ENCODE data around the gene CALHM5.

DNA sequence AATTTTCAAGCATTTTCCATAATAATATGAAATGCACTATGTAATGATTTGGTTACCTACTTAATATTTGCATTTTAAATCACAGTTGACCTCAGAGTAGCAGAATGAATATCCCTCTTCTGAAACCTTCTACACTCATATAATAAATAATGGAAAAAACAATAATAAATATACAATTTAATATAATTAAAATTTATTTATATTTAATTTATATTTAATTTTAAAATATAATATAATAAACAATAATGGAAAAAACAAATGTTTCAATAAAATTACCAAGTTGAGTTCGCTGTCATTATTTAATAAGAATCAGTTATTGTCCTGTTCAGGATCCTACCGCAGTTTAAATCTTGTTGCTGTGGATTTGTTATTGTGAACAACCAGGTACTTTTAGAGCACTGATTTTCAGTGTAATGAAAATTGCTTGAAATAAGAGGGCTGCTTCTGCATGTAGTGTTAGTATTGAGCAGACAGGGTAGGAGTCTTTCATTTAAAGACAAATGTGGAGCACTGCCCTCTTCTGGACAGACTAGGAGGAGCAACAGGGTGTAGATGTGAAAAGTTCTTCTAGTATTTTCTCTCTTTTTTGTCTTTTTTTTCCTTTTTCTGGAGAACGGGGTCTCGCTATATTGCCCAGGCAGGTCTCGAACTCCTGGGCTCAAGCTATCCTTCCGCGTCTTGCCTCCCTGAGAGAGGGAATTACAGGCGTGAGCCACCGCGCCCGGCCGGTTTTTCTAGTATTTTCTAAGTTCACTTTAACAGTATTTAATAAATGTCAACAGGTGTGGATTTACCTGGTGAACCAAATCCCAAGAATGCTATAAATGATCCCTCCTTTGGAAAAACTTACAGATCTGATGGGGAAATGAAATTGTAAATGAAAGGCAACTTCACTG lies 20.5 kb downstream of the CALHM5 start:
- TF ChIP-seq EZH2 (IDR thresholded peaks at IDR 0.05; ENCODE audit: borderline replicate concordance, low read length) = no peak
- TF ChIP-seq, protein P1, sequence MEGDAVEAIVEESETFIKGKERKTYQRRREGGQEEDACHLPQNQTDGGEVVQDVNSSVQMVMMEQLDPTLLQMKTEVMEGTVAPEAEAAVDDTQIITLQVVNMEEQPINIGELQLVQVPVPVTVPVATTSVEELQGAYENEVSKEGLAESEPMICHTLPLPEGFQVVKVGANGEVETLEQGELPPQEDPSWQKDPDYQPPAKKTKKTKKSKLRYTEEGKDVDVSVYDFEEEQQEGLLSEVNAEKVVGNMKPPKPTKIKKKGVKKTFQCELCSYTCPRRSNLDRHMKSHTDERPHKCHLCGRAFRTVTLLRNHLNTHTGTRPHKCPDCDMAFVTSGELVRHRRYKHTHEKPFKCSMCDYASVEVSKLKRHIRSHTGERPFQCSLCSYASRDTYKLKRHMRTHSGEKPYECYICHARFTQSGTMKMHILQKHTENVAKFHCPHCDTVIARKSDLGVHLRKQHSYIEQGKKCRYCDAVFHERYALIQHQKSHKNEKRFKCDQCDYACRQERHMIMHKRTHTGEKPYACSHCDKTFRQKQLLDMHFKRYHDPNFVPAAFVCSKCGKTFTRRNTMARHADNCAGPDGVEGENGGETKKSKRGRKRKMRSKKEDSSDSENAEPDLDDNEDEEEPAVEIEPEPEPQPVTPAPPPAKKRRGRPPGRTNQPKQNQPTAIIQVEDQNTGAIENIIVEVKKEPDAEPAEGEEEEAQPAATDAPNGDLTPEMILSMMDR (conservative IDR thresholded peaks at IDR 0.05 in 1 of 2, IDR thresholded peaks at IDR 0.05 in 1 of 2; ENCODE audit: extremely low read depth in 1 of 2, insufficient read depth in 1 of 2, low read depth in 1 of 2, low read length in 2 of 2) = peak; percentile 68 to 72

All from mammary epithelial cell (primary cell).